Karpas-422 (cell line): ENCODE results near the gene CCDC82. TPM values are rescaled to one million over a fixed set of nuclear protein-coding genes. Genes with fewer than 3 reads are reported as not detected.

Experiments used
- DNase-seq: peaks from one replicate; pipeline ENCODE4 v3.0.0-alpha.2; 2015
- H2AFZ ChIP-seq: fragments of 200-600 bp; sonication (generic); 2 replicates; pipeline ENCODE4 v1.6.1; 2014; ENCODE audit warnings: antibody characterized with exemption, low read length, mixed read lengths
- H3K27ac ChIP-seq: fragments of 200-600 bp; sonication (generic); 2 replicates; pipeline ENCODE4 v1.5.1; 2014; ENCODE audit warnings: mild to moderate bottlenecking, low read length, moderate library complexity
- H3K27me3 ChIP-seq: fragments of 200-600 bp; sonication (generic); 2 replicates; pipeline ENCODE4 v1.6.1; 2014; ENCODE audit warnings: low read length, mixed read lengths
- H3K36me3 ChIP-seq: fragments of 200-600 bp; sonication (generic); 2 replicates; pipeline ENCODE4 v1.6.1; 2014; ENCODE audit warnings: low read length, mixed read lengths; ENCODE audit not compliant: insufficient read depth
- H3K4me1 ChIP-seq: fragments of 200-600 bp; sonication (generic); 2 replicates; pipeline ENCODE4 v1.6.1; 2014; ENCODE audit warnings: mild to moderate bottlenecking, low read length, mixed read lengths
- H3K4me2 ChIP-seq: fragments of 200-600 bp; sonication (generic); 2 replicates; pipeline ENCODE4 v1.6.1; 2014; ENCODE audit warnings: low read length, low read depth, mild to moderate bottlenecking; ENCODE audit not compliant: poor library complexity, severe bottlenecking
- H3K4me3 ChIP-seq: fragments of 200-600 bp; sonication (generic); 2 replicates; pipeline ENCODE4 v1.5.1; 2014; ENCODE audit warnings: mild to moderate bottlenecking, antibody characterized with exemption, low read length, mixed read lengths
- H3K79me2 ChIP-seq: fragments of 200-600 bp; sonication (generic); 2 replicates; pipeline ENCODE4 v1.6.1; 2014; ENCODE audit warnings: mild to moderate bottlenecking, low read length, mixed read lengths
- H3K9ac ChIP-seq: fragments of 200-600 bp; sonication (generic); 2 replicates; pipeline ENCODE4 v1.6.0; 2014; ENCODE audit warnings: low read length
- H3K9me2 ChIP-seq: fragments of 200-600 bp; sonication (generic), shearing (Covaris generic); replicated peaks from 2 replicates; pipeline ENCODE4 v1.6.0; 2014; ENCODE audit warnings: mild to moderate bottlenecking, low read length, moderate library complexity; ENCODE audit not compliant: insufficient read depth
- H3K9me3 ChIP-seq: fragments of 300-700, 200-600 bp; sonication (generic); 2 replicates; pipeline ENCODE4 v1.6.1; 2014; ENCODE audit warnings: low read length, mixed read lengths
- H4K20me1 ChIP-seq: fragments of 200-600 bp; sonication (generic); 2 replicates; pipeline ENCODE4 v1.6.1; 2014; ENCODE audit warnings: mild to moderate bottlenecking, antibody characterized with exemption, low read length, low read depth; ENCODE audit not compliant: insufficient read depth
- total RNA-seq: library from RNA; depleted of rRNA; stranded (reverse); fragments of >200 nt; shearing (Covaris generic); gene quantifications from 2 replicates; pipeline ENCODE4 v1.2.3, GENCODE V29; 2014; ENCODE audit warnings: low replicate concordance

The CCDC82 gene
- total RNA-seq, 1 experiment from 2014 or later, result 88.6 TPM

DNA sequence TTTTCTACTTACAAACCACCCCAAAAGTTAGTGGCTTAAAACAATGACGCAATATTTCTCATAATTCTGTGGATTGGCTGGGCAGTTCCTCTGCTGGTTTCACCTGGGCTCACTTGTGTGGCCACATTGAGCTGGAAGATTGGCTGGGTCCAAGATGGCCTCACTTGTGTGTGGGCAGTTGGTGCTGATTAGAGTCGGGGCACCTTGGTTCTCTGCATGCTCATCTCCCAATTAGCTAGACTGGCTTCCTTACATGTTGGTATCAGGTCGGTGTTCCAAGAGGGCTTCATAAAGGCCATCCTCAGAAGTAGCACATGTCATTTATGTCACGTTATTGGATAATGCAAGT lies 59.2 kb downstream of the CCDC82 start:
- DNase-seq, result no peak
- Histone ChIP-seq H4K20me1 (no peaks in the 10 kb centered on the region), H3K79me2 (no peaks in the 10 kb centered on the region), H3K27ac (no peak overlapping the region), H3K4me3 (no peak overlapping the region), H3K36me3 (no peaks in the 10 kb centered on the region), H3K9me3 (no peaks in the 10 kb centered on the region), H3K4me2 (no peak overlapping the region), H3K9ac (no peak overlapping the region), H3K9me2 (no peaks in the 10 kb centered on the region), H2AFZ (no peak overlapping the region), H3K4me1 (peaks cover 3% of the 10 kb centered on the region), H3K27me3 (peaks cover 5% of the 10 kb centered on the region; the same call in 1 of the 2 replicates)

DNA sequence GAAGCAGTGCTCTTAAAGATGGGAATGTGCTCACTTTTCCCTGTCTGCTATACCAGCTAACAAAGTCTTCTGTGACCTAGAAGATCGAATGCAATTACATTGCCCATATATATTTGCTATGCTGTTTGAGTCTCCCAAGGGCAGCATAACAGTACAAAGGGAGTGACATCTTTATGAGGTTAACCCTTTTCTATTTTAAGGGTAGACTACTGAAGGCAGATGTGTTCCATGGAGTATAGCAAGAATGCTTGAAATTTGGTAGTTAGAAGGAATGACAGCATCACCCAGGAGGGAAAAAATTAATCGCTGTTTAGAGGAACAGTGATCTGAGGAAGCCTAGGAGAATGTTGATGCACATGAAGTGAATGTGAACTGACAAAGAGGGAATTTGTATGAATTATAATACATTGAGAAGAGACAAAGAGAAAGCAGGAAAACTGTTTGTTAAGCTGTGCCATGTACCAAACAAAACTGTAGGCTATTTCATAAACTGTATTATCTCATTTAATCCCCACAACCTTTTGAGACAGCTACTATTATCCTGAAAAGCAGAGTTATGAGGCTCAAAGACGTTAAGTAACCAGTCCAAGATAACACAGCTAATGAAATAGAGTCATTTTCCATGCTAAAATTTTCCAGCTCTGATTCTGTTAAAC lies 59.7 kb downstream of the CCDC82 start:
- H3K27me3 ChIP-seq, result peaks cover 5% of the 10 kb centered on the region; the same call in 1 of the 2 replicates
- no peak overlapping the region for H3K4me2 ChIP-seq
- H3K36me3 ChIP-seq, result no peaks in the 10 kb centered on the region
- H3K4me1 ChIP-seq, result peaks cover 3% of the 10 kb centered on the region
- no peak overlapping the region for H3K4me3 ChIP-seq
- no peak overlapping the region for H3K9ac ChIP-seq
- no peaks in the 10 kb centered on the region for H3K79me2 ChIP-seq
- H3K9me2 ChIP-seq, result no peaks in the 10 kb centered on the region
- no peaks in the 10 kb centered on the region for H4K20me1 ChIP-seq
- H2AFZ ChIP-seq, result no peak overlapping the region
- DNase-seq, result no peak
- no peak overlapping the region for H3K27ac ChIP-seq
- H3K9me3 ChIP-seq, result no peaks in the 10 kb centered on the region

DNA sequence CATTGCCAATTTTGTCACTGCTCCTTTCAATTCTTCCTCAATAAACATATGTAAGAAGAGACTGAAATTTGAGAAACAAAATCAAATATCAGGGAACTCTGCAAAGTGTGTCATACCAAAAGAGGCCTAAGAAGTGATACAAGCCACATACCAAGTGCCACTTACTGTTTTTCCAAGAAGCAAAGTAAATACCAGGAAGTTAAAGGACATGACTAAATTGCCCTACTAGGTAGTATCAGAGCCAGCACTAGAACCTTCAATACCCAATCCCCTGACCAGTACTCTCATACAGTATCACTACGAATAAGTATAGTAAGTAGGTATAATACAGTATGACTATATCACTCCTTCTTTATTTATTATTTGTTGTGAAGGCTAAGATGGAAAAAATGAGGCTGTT lies 60.3 kb downstream of the CCDC82 start:
- H3K4me2 ChIP-seq, result no peak overlapping the region
- no peak overlapping the region for H3K4me3 ChIP-seq
- H3K9me3 ChIP-seq, result no peaks in the 10 kb centered on the region
- no peaks in the 10 kb centered on the region for H3K36me3 ChIP-seq
- no peak for DNase-seq
- H3K27ac ChIP-seq, result no peak overlapping the region
- no peak overlapping the region for H2AFZ ChIP-seq
- peaks cover 3% of the 10 kb centered on the region for H3K4me1 ChIP-seq
- no peaks in the 10 kb centered on the region for H3K9me2 ChIP-seq
- no peaks in the 10 kb centered on the region for H3K79me2 ChIP-seq
- H3K27me3 ChIP-seq, result peaks cover 5% of the 10 kb centered on the region; the same call in 1 of the 2 replicates
- no peak overlapping the region for H3K9ac ChIP-seq
- no peaks in the 10 kb centered on the region for H4K20me1 ChIP-seq

DNA sequence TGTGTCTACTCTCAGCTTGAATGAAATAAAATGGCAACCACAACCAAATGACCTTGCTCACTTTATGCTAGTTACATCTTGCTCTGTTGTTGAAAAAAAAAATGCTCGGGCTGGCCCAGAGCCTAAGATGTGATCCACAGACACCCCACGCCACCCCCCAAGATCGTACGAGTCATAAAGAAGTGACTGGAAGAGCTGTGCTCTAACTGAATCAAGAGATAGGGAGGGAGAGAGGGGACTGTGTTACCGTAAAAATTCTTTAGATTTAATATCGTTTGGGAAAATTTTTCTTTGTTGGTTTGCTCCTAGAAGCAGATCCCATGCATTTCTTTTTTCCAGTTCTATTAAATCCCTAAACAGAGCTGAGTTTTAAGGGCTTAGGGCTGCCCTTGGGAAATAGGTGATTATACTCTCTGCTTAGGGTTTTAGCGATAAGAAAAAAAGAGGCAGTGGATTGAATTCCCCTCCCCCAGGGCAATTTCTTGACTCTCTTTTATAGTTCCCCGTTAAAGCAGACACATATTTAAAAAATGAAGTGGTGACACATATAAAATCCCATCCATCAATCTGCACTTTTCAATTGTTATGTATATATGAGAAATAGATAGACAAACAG lies 61.2 kb downstream of the CCDC82 start:
- Histone ChIP-seq H3K79me2 (no peaks in the 10 kb centered on the region), H2AFZ (no peak overlapping the region), H3K36me3 (no peaks in the 10 kb centered on the region), H3K4me2 (no peak overlapping the region), H3K9me2 (no peaks in the 10 kb centered on the region), H3K27me3 (peaks cover 5% of the 10 kb centered on the region; the same call in 1 of the 2 replicates), H3K27ac (no peak overlapping the region), H4K20me1 (no peaks in the 10 kb centered on the region), H3K9me3 (no peaks in the 10 kb centered on the region), H3K4me3 (no peak overlapping the region), H3K9ac (no peak overlapping the region), H3K4me1 (peaks cover 3% of the 10 kb centered on the region)
- no peak for DNase-seq

DNA sequence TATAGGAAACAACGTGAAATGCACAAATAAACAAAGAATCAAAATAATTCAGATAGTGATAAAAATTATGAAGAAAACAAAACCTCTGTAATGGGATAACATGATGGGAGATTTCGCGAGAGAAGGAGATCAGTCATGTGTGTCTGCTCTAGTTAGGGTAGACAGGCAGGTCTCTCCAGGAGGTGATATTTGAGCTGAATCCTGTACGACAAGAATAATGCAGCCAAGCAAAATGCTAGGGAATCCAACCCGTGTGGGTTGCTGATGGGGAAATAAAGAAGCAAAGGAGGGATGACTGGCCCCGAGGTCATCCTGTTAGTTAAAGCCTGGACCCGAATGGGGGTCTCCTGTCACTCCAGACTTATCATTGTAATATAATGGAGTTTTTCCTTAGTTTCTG lies 62.8 kb downstream of the CCDC82 start:
- Histone ChIP-seq H3K4me1 (peaks cover 3% of the 10 kb centered on the region), H3K27ac (no peak overlapping the region), H2AFZ (no peak overlapping the region), H3K4me3 (no peak overlapping the region), H3K9me2 (no peaks in the 10 kb centered on the region), H3K36me3 (no peaks in the 10 kb centered on the region), H3K9ac (no peak overlapping the region), H3K4me2 (no peak overlapping the region), H3K79me2 (no peaks in the 10 kb centered on the region), H4K20me1 (no peaks in the 10 kb centered on the region), H3K9me3 (no peaks in the 10 kb centered on the region), H3K27me3 (peaks cover 5% of the 10 kb centered on the region; the same call in 1 of the 2 replicates)
- DNase-seq, result no peak

DNA sequence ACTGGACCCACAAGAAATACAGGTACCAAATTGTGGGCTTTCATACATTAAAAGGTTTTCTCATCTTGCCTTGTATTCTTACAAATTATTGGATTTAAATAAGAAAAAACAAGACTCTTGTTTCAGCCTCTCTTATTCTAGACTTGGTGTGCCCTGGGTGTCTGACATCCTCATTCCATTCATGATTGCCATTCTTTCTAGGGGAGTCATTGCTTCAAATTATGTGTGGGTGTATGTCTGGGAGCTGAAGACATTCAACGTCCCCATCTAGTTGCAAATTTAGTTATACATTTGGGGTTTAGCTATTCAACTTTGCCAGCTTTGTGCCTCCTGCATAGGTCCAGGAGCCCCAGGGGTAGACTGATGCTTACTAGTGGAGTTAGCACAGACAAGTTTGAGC lies 64.8 kb downstream of the CCDC82 start:
- H3K4me3 ChIP-seq, result no peak overlapping the region
- no peaks in the 10 kb centered on the region for H3K79me2 ChIP-seq
- no peaks in the 10 kb centered on the region for H3K27me3 ChIP-seq
- no peaks in the 10 kb centered on the region for H3K4me1 ChIP-seq
- no peaks in the 10 kb centered on the region for H3K9me3 ChIP-seq
- no peak overlapping the region for H2AFZ ChIP-seq
- H3K36me3 ChIP-seq, result no peaks in the 10 kb centered on the region
- H3K9me2 ChIP-seq, result no peaks in the 10 kb centered on the region
- H3K4me2 ChIP-seq, result no peak overlapping the region
- no peaks in the 10 kb centered on the region for H4K20me1 ChIP-seq
- no peak for DNase-seq
- H3K9ac ChIP-seq, result no peak overlapping the region
- no peak overlapping the region for H3K27ac ChIP-seq

DNA sequence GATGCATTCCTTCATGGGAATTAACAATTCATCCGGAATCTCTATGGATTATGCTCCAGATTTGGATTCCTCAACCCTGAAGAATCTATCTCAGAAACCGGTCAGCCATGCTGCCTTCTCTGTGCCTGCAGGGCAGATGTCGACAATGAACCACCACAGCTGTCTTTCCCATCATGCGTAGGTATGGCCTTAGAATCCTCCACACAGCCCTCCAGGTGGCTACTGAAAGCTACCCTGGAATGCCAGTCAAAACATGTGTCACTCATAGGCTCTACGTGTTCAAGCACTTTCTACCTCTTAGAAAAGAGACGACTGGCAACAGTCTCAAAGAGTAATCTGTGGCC lies 66.1 kb downstream of the CCDC82 start:
- Histone ChIP-seq H3K9ac (no peak overlapping the region), H4K20me1 (no peaks in the 10 kb centered on the region), H2AFZ (no peak overlapping the region), H3K79me2 (no peaks in the 10 kb centered on the region), H3K4me2 (no peak overlapping the region), H3K9me2 (no peaks in the 10 kb centered on the region), H3K36me3 (no peaks in the 10 kb centered on the region), H3K4me3 (no peak overlapping the region), H3K27me3 (no peaks in the 10 kb centered on the region), H3K9me3 (no peaks in the 10 kb centered on the region), H3K4me1 (no peaks in the 10 kb centered on the region), H3K27ac (no peak overlapping the region)
- DNase-seq, result no peak

DNA sequence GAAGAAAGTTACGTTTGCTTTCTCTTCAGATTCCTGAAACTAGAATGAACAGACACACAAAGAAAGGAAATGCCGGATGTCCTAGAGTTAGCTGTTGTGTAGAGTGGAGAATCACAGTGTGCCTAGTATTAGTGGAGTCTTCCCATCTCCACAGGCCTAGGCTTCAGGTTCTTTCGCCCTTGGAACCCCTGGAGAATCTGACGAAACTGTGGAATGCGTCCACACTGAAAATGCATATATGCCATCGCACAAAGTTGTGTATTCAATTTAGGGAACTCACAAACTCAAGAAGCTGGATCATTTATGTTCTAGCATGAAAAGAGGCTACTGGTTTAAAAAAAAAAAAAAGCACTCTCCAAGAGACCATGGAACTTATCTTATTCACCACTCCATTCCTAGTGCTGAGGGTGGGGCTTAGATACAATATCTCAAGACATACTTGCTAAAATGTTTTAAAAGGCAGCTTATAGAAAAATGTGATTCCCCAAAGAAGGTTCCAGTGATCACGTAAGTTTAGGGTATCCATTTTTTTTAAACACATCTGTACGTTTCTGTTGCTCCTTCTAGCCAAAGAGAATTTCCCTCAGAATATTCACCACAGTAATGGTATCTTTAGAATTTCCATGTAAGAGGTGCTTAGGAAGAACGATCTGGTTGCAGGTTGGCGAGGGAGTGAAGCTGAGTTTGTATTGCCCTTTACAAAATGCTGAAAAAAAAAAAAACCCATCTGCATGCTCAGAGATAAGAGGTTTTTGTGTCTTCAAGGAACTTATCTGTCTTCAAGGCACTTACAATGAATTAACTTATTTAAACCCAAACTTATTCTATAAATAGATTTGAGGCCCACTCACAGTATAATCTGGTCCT lies 66.7 kb downstream of the CCDC82 start:
- no peak for DNase-seq
- H3K9me3 ChIP-seq, result no peaks in the 10 kb centered on the region
- H4K20me1 ChIP-seq, result no peaks in the 10 kb centered on the region
- no peaks in the 10 kb centered on the region for H3K4me1 ChIP-seq
- H3K9ac ChIP-seq, result no peak overlapping the region
- no peaks in the 10 kb centered on the region for H3K36me3 ChIP-seq
- no peaks in the 10 kb centered on the region for H3K27me3 ChIP-seq
- no peak overlapping the region for H3K4me2 ChIP-seq
- no peak overlapping the region for H2AFZ ChIP-seq
- H3K9me2 ChIP-seq, result no peaks in the 10 kb centered on the region
- no peak overlapping the region for H3K27ac ChIP-seq
- no peak overlapping the region for H3K4me3 ChIP-seq
- H3K79me2 ChIP-seq, result no peaks in the 10 kb centered on the region
